PC-9 (cell line): Measurements from ENCODE around the gene INSL6. TPM values are rescaled to one million over a fixed set of nuclear protein-coding genes. Genes with fewer than 3 reads are reported as not detected.

ENCODE experiments used
- BruUV-seq: library from RNA; stranded (reverse); fragments of 400-500 nt; replicated peaks from 2 replicates; lab custom pipeline; 2021; lab: Mats Ljungman, UMichigan
- CTCF ChIA-PET: fragments of 300-600 bp; sonication (Branson Sonifier 250); formaldehyde crosslinking; loops from one replicate; lab custom pipeline; 2022; ENCODE audit warnings: antibody characterized with exemption; lab: Charles Lee
- POLR2A ChIA-PET: fragments of 300-600 bp; sonication (Branson Sonifier 250); formaldehyde crosslinking; loops from one replicate; lab custom pipeline; 2022; ENCODE audit warnings: antibody characterized with exemption; ENCODE audit not compliant: unreplicated experiment; lab: Charles Lee
- DNase-seq, 2 experiments: peaks; one replicate each; pipeline versions ENCODE4 v3.0.0 to v3.0.0-alpha.2; 2015 to 2022; ENCODE audit warnings: mixed read lengths in 1 of 2
- H2AFZ ChIP-seq: fragments of 200-600 bp; sonication (generic); 2 replicates; pipeline ENCODE4 v1.8.1; 2017; ENCODE audit warnings: antibody characterized with exemption
- H3F3A ChIP-seq: fragments of 200-600 bp; sonication (generic); 2 replicates; pipeline ENCODE4 v1.8.1; 2017; ENCODE audit warnings: antibody characterized with exemption, mild to moderate bottlenecking, low read depth; ENCODE audit not compliant: insufficient read depth
- H3K27ac ChIP-seq: fragments of 200-600 bp; sonication (generic); 2 replicates; pipeline ENCODE4 v1.6.1; 2016; ENCODE audit warnings: mixed run types
- H3K27me3 ChIP-seq: fragments of 200-600 bp; sonication (generic); 2 replicates; pipeline ENCODE4 v1.6.1; 2016; ENCODE audit warnings: low read depth, mixed run types; ENCODE audit not compliant: insufficient read depth
- H3K36me3 ChIP-seq: fragments of 200-600 bp; sonication (generic); 2 replicates; pipeline ENCODE4 v1.6.1; 2016; ENCODE audit warnings: low read depth, mixed run types
- H3K4me1 ChIP-seq: fragments of 200-600 bp; sonication (generic); replicated peaks from 2 replicates; pipeline ENCODE4 v1.6.1; 2016; ENCODE audit warnings: mixed run types; ENCODE audit not compliant: insufficient read depth
- H3K4me2 ChIP-seq: fragments of 200-600 bp; sonication (generic); 2 replicates; pipeline ENCODE4 v1.6.1; 2017; ENCODE audit warnings: mixed run types
- H3K4me3 ChIP-seq: fragments of 200-600 bp; sonication (generic); 2 replicates; pipeline ENCODE4 v1.6.1; 2016; ENCODE audit warnings: mixed run types
- H3K79me2 ChIP-seq: fragments of 200-600 bp; sonication (generic); 2 replicates; pipeline ENCODE4 v1.6.1; 2017; ENCODE audit warnings: low read depth, mixed run types
- H3K9me2 ChIP-seq: fragments of 200-600 bp; sonication (generic); 2 replicates; pipeline ENCODE4 v1.8.1; 2017; ENCODE audit warnings: mild to moderate bottlenecking; ENCODE audit not compliant: insufficient read depth
- H3K9me3 ChIP-seq: fragments of 200-600 bp; sonication (generic); 2 replicates; pipeline ENCODE4 v1.8.1; 2016; ENCODE audit warnings: low read depth; ENCODE audit not compliant: insufficient read depth
- H4K20me1 ChIP-seq: fragments of 200-600 bp; sonication (generic); 2 replicates; pipeline ENCODE4 v1.8.1; 2017; ENCODE audit not compliant: insufficient read depth
- CTCF ChIP-seq: fragments of 200-600 bp; sonication (generic); conservative IDR thresholded peaks from 2 replicates; pipeline ENCODE4 v1.6.1; 2017; ENCODE audit warnings: mixed run types, antibody characterized with exemption, mild to moderate bottlenecking, moderate library complexity
- EZH2 ChIP-seq: fragments of 200-600 bp; sonication (generic); IDR thresholded peaks from 2 replicates; pipeline ENCODE4 v1.8.0; 2017; ENCODE audit warnings: antibody characterized with exemption, low read depth
- intact Hi-C: fragments of 100-400 bp; cut with micrococcal nuclease; formaldehyde crosslinking; loops from one replicate; pipeline ENCODE4 v1.10.0; 2022; ENCODE audit not compliant: unreplicated experiment
- total RNA-seq: library from RNA; stranded (reverse); gene quantifications from 2 replicates; pipeline ENCODE4 v1.2.3, GENCODE V29; 2021

Gene INSL6
- total RNA-seq, 1 experiment from 2014 or later = not detected

GRCh38 chr9:5191985-5192384 lies 6.5 kb upstream of the INSL6 start:
- intact Hi-C loops = no loop called here

GRCh38 chr9:5188060-5188984 lies 2.9 kb upstream of the INSL6 start:
- intact Hi-C loops = no loop called here
- POLR2A ChIA-PET = no interaction called here
- DNase-seq = no peak
- no peaks in the 10 kb centered on the region for H4K20me1 ChIP-seq
- BruUV-seq = no TSS peak
- H3F3A ChIP-seq = no peaks in the 10 kb centered on the region
- no peak overlapping the region for H3K27ac ChIP-seq
- no peak overlapping the region for H2AFZ ChIP-seq
- H3K4me3 ChIP-seq = no peak overlapping the region
- no peaks in the 10 kb centered on the region for H3K9me2 ChIP-seq
- CTCF ChIA-PET = no interaction called here
- no peaks in the 10 kb centered on the region for H3K4me1 ChIP-seq
- no peaks in the 10 kb centered on the region for H3K36me3 ChIP-seq
- no peaks in the 10 kb centered on the region for H3K9me3 ChIP-seq
- no peak for TF ChIP-seq EZH2
- TF ChIP-seq CTCF = no peak
- no peaks in the 10 kb centered on the region for H3K79me2 ChIP-seq
- no peak overlapping the region for H3K4me2 ChIP-seq
- H3K27me3 ChIP-seq = no peaks in the 10 kb centered on the region

More at GRCh38 chr9:5191985-5192384, 6.5 kb upstream of the INSL6 start:
- ChIA-PET POLR2A (no interaction called here), CTCF (interaction anchor here (0.6 kb wide), 1 partner anchor 433 kb away, joined by 5 read pairs; no protein-coding TSS in a partner anchor)
- no peak overlapping the region for H3K4me2 ChIP-seq
- no peak overlapping the region for H2AFZ ChIP-seq
- H3K4me1 ChIP-seq = no peaks in the 10 kb centered on the region
- no peak for DNase-seq
- no peak overlapping the region for H3K4me3 ChIP-seq
- H3K9me3 ChIP-seq = no peaks in the 10 kb centered on the region
- no peaks in the 10 kb centered on the region for H3K79me2 ChIP-seq
- no peaks in the 10 kb centered on the region for H3K27me3 ChIP-seq
- H3K9me2 ChIP-seq = no peaks in the 10 kb centered on the region
- H3K36me3 ChIP-seq = no peaks in the 10 kb centered on the region
- BruUV-seq = no TSS peak
- H3K27ac ChIP-seq = no peak overlapping the region
- no peak for TF ChIP-seq EZH2
- no peak for TF ChIP-seq CTCF
- H3F3A ChIP-seq = no peaks in the 10 kb centered on the region
- H4K20me1 ChIP-seq = no peaks in the 10 kb centered on the region

GRCh38 chr9:5186416-5187169 lies 1.2 kb upstream of the INSL6 start:
- intact Hi-C loops = loop anchor here (1.0 to 2.0 kb wide), 4 partner anchors 239 to 424 kb away; no protein-coding TSS in a partner anchor
- H3K4me1 ChIP-seq = no peaks in the 10 kb centered on the region
- ChIA-PET CTCF (interaction anchor here (0.6 to 1.1 kb wide), 3 partner anchors 199 to 507 kb away, joined by 3 to 9 read pairs (median 6); partner anchors contain the start of gene CDC37L1), POLR2A (interaction anchor here (0.6 kb wide), 1 partner anchor 251 kb away, joined by 11 read pairs; the partner anchor contains the start of gene PLGRKT)
- no peak overlapping the region for H3K4me2 ChIP-seq
- H3F3A ChIP-seq = no peaks in the 10 kb centered on the region
- BruUV-seq = no TSS peak
- H3K9me2 ChIP-seq = no peaks in the 10 kb centered on the region
- H3K4me3 ChIP-seq = no peak overlapping the region
- no peaks in the 10 kb centered on the region for H3K9me3 ChIP-seq
- no peaks in the 10 kb centered on the region for H4K20me1 ChIP-seq
- no peaks in the 10 kb centered on the region for H3K27me3 ChIP-seq
- no peak overlapping the region for H3K27ac ChIP-seq
- H2AFZ ChIP-seq = no peak overlapping the region
- DNase-seq = peak; percentile 44 to 46
- no peaks in the 10 kb centered on the region for H3K79me2 ChIP-seq
- TF ChIP-seq EZH2 = no peak
- peak; percentile 71 for TF ChIP-seq CTCF
- no peaks in the 10 kb centered on the region for H3K36me3 ChIP-seq
